ENCODE results near the gene CSRNP2. TPM values are rescaled to one million over a fixed set of nuclear protein-coding genes. Genes with fewer than 3 reads are reported as not detected.

The CSRNP2 gene
- total and polyA plus RNA-seq, 2 experiments from 2014 or later: 19.0 to 22.5 TPM

- peak in 1 of 2 donors; percentile 77 for DNase-seq (ENCODE audit: low read depth in 1 of 2, low spot score in 1 of 2)
- Histone ChIP-seq H3K27ac (no peak overlapping the region), H3K27me3 (no peaks in the 10 kb centered on the region), H3K9me3 (ENCODE audit: low read depth) (no peaks in the 10 kb centered on the region), H3K4me3 (no peak overlapping the region), H3K36me3 (peaks cover 38% of the 10 kb centered on the region), H3K4me1 (ENCODE audit: low read depth) (no peaks in the 10 kb centered on the region)
- TF ChIP-seq CTCF (IDR thresholded peaks at IDR 0.05; ENCODE audit: low read depth, low read length): no peak
Observed at GRCh38 chr12:51056242-51056641, 27.2 kb downstream of the CSRNP2 start.

- no peak for DNase-seq (ENCODE audit: low read depth in 1 of 2, low spot score in 1 of 2)
- Histone ChIP-seq H3K36me3 (peaks cover 38% of the 10 kb centered on the region), H3K27me3 (no peaks in the 10 kb centered on the region), H3K4me1 (ENCODE audit: low read depth) (no peaks in the 10 kb centered on the region), H3K27ac (no peak overlapping the region), H3K4me3 (no peak overlapping the region), H3K9me3 (ENCODE audit: low read depth) (no peaks in the 10 kb centered on the region)
- TF ChIP-seq CTCF (IDR thresholded peaks at IDR 0.05; ENCODE audit: low read depth, low read length): no peak
Observed at GRCh38 chr12:51055060-51055459, 28.3 kb downstream of the CSRNP2 start.

GRCh38 chr12:51051787-51052186 lies 31.6 kb downstream of the CSRNP2 start:
- TF ChIP-seq CTCF (IDR thresholded peaks at IDR 0.05; ENCODE audit: low read depth, low read length): no peak
- Histone ChIP-seq H3K4me1 (ENCODE audit: low read depth) (peaks cover 7% of the 10 kb centered on the region), H3K27ac (no peak overlapping the region), H3K4me3 (no peak overlapping the region), H3K27me3 (no peaks in the 10 kb centered on the region), H3K9me3 (ENCODE audit: low read depth) (no peaks in the 10 kb centered on the region), H3K36me3 (peaks cover 15% of the 10 kb centered on the region)
- no peak for DNase-seq (ENCODE audit: low read depth in 1 of 2, low spot score in 1 of 2)

GRCh38 chr12:51049525-51049924 lies 33.9 kb downstream of the CSRNP2 start:
- Histone ChIP-seq H3K4me3 (peak overlapping the region; percentile 66), H3K27ac (no peak overlapping the region)

GRCh38 chr12:51048661-51049251 lies 34.6 kb downstream of the CSRNP2 start:
- peak in 1 of 2 donors; percentile 13 for DNase-seq (ENCODE audit: low read depth in 1 of 2, low spot score in 1 of 2)
- TF ChIP-seq CTCF (IDR thresholded peaks at IDR 0.05; ENCODE audit: low read depth, low read length): no peak
- H3K27me3 ChIP-seq: no peaks in the 10 kb centered on the region

More at GRCh38 chr12:51049525-51049924, 33.9 kb downstream of the CSRNP2 start:
- H3K9me3 ChIP-seq (ENCODE audit: low read depth): no peaks in the 10 kb centered on the region
- DNase-seq (ENCODE audit: low read depth in 1 of 2, low spot score in 1 of 2): no peak
- H3K27me3 ChIP-seq: no peaks in the 10 kb centered on the region
- H3K4me1 ChIP-seq (ENCODE audit: low read depth): peaks cover 7% of the 10 kb centered on the region
- H3K36me3 ChIP-seq: peaks cover 6% of the 10 kb centered on the region
- TF ChIP-seq CTCF (IDR thresholded peaks at IDR 0.05; ENCODE audit: low read depth, low read length): no peak

More at GRCh38 chr12:51048661-51049251, 34.6 kb downstream of the CSRNP2 start:
- peaks cover 7% of the 10 kb centered on the region for H3K4me1 ChIP-seq (ENCODE audit: low read depth)
- H3K27ac ChIP-seq: peak overlapping the region; percentile 88
- no peaks in the 10 kb centered on the region for H3K36me3 ChIP-seq
- H3K9me3 ChIP-seq (ENCODE audit: low read depth): no peaks in the 10 kb centered on the region
- H3K4me3 ChIP-seq: peak overlapping the region; percentile 66

Data from cardiac muscle cell (in vitro differentiated cells and primary cell).